HepG2 (cell line): ENCODE results near the gene WBP1. TPM values are rescaled to one million over a fixed set of nuclear protein-coding genes. Genes with fewer than 3 reads are reported as not detected.
A peak's percentile ranks its signal among the peaks of the same experiment; 100 is the strongest.

ENCODE experiments used
- ATAC-seq: fragments of 200-7000 bp; cut with Tn5 transposase; 3 replicates; pipeline ENCODE4 v1.9.1; 2020; ENCODE audit warnings: mild to moderate bottlenecking, moderate library complexity
- BruUV-seq: library from RNA; stranded (reverse); fragments of 400-500 nt; replicated peaks from 2 replicates; lab custom pipeline; 2021; lab: Mats Ljungman, UMichigan
- CTCF ChIA-PET: fragments of 300-600 bp; formaldehyde crosslinking; extraction: SDS; loops from one replicate; lab custom pipeline; 2021; ENCODE audit warnings: low total read pairs, inconsistent platforms, low intra/inter-chr PET ratio; lab: Yijun Ruan, JAX
- POLR2A ChIA-PET: fragments of 350-600 bp; sonication (Branson Sonifier 250); formaldehyde crosslinking; loops from one replicate; lab custom pipeline; 2020; ENCODE audit warnings: antibody characterized with exemption, inconsistent platforms; lab: Yijun Ruan, JAX
- DNase-seq: peaks from one replicate; pipeline ENCODE4 v3.0.0-alpha.2; 2015; ENCODE audit warnings: low spot score
- FAIRE-seq: peaks from 3 replicates; lab custom pipeline; 2011; peaks lifted over from hg19 to GRCh38; lab: Jason Lieb, UNC
- H2AFZ ChIP-seq: one replicate; pipeline ENCODE4 v1.6.1; 2011; ENCODE audit warnings: low read length, inconsistent platforms
- H3K27ac ChIP-seq: fragments of 300-600 bp; 3 replicates; pipeline ENCODE4 v1.8.0; 2011; ENCODE audit warnings: mixed run types, mild to moderate bottlenecking, mixed read lengths, low read length, inconsistent platforms; ENCODE audit not compliant: insufficient read depth; ENCODE audit errors: extremely low read length
- H3K27me3 ChIP-seq, 2 experiments: fragments of 200-600 bp in 1 of 2; 2 replicates in 1 of 2; 3 replicates in 1 of 2; pipeline versions ENCODE4 v1.6.0 to v1.8.0; 2011; ENCODE audit warnings: low read length in 2 of 2, mild to moderate bottlenecking in 2 of 2, moderate library complexity in 2 of 2, inconsistent platforms in 1 of 2; ENCODE audit not compliant: insufficient read depth in 2 of 2, control insufficient read depth in 1 of 2
- H3K36me3 ChIP-seq, 2 experiments: fragments of 200-600 bp in 1 of 2; replicated peaks in 1 of 2; 2 replicates in 1 of 2; 3 replicates in 1 of 2; pipeline versions ENCODE4 v1.5.1 to v1.8.0; 2011; ENCODE audit warnings: low read length in 2 of 2, inconsistent platforms in 1 of 2; ENCODE audit not compliant: insufficient read depth in 2 of 2, control insufficient read depth in 1 of 2
- H3K4me1 ChIP-seq: 2 replicates; pipeline ENCODE4 v1.5.1; 2012; ENCODE audit warnings: low read length, inconsistent platforms; ENCODE audit not compliant: insufficient read depth
- H3K4me2 ChIP-seq: 2 replicates; pipeline ENCODE4 v1.6.0; 2011; ENCODE audit warnings: low read depth, low read length, inconsistent platforms
- H3K4me3 ChIP-seq, 3 experiments: fragments of 200-600 bp in 1 of 3; sonication (generic), shearing (Covaris generic) in 1 of 3; replicated peaks in 1 of 3; 2 replicates each; pipeline ENCODE4 v1.5.1; 2011 to 2016; ENCODE audit warnings: low read length in 3 of 3, inconsistent platforms in 2 of 3, low read depth in 2 of 3, mild to moderate bottlenecking in 2 of 3, control low read depth in 1 of 3, mixed read lengths in 1 of 3; ENCODE audit not compliant: insufficient read depth in 1 of 3
- H3K79me2 ChIP-seq: one replicate; pipeline ENCODE4 v1.6.1; 2011; ENCODE audit warnings: low read length, inconsistent platforms; ENCODE audit not compliant: insufficient read depth
- H3K9ac ChIP-seq: 2 replicates; pipeline ENCODE4 v1.6.0; 2011; ENCODE audit warnings: mild to moderate bottlenecking, low read depth, low read length, inconsistent platforms; ENCODE audit not compliant: insufficient read depth
- H3K9me3 ChIP-seq: 2 replicates; pipeline ENCODE4 v1.5.1; 2012; ENCODE audit warnings: mild to moderate bottlenecking, low read length
- H4K20me1 ChIP-seq: 2 replicates; pipeline ENCODE4 v1.6.0; 2011; ENCODE audit warnings: inconsistent platforms, mild to moderate bottlenecking, low read length, moderate library complexity; ENCODE audit not compliant: insufficient read depth
- AGO2 ChIP-seq: fragments of 200-400 bp; formaldehyde crosslinking; optimal IDR thresholded peaks from 2 replicates; pipeline ENCODE3; 2017; ENCODE audit warnings: mild to moderate bottlenecking, low read depth, low read length, moderate library complexity
- CEBPG ChIP-seq: IDR thresholded peaks from 2 replicates; pipeline ENCODE4 v1.6.1; 2016
- FOSL2 ChIP-seq: sonication (generic); formaldehyde crosslinking; IDR thresholded peaks from 2 replicates; pipeline ENCODE4 v1.4.0; 2020; ENCODE audit warnings: missing genetic modification reagents
- HDAC2 ChIP-seq: sonication (generic); formaldehyde crosslinking; IDR thresholded peaks from 2 replicates; pipeline ENCODE4 v1.4.0; 2020; ENCODE audit warnings: missing genetic modification reagents
- HIVEP1 ChIP-seq: sonication (generic); formaldehyde crosslinking; IDR thresholded peaks from 2 replicates; pipeline ENCODE4 v1.4.0; 2020; ENCODE audit warnings: mild to moderate bottlenecking, missing genetic modification reagents
- KDM5B ChIP-seq: sonication (generic); formaldehyde crosslinking; IDR thresholded peaks from 2 replicates; pipeline ENCODE4 v1.4.0; 2020; ENCODE audit warnings: missing genetic modification reagents, mild to moderate bottlenecking, borderline replicate concordance
- MED1 ChIP-seq: sonication (generic); formaldehyde crosslinking; IDR thresholded peaks from 2 replicates; pipeline ENCODE4 v1.4.0; 2020; ENCODE audit warnings: missing genetic modification reagents
- NR2C2 ChIP-seq: sonication (generic); formaldehyde crosslinking; IDR thresholded peaks from 2 replicates; pipeline ENCODE4 v1.4.0; 2020; ENCODE audit warnings: missing genetic modification reagents, mild to moderate bottlenecking, moderate library complexity, borderline replicate concordance
- POLR2AphosphoS5 ChIP-seq: IDR thresholded peaks from 2 replicates; pipeline ENCODE4 v1.6.1; 2012; ENCODE audit warnings: low read depth, low read length
- POLR2G ChIP-seq: fragments of 200-400 bp; formaldehyde crosslinking; IDR thresholded peaks from 2 replicates; pipeline ENCODE4 v1.6.1; 2018; ENCODE audit warnings: mild to moderate bottlenecking, low read depth, low read length, moderate library complexity
- RAD21 ChIP-seq: fragments of 450-650 bp; formaldehyde crosslinking; IDR thresholded peaks from 2 replicates; pipeline ENCODE4 v1.5.0; 2020; ENCODE audit warnings: mild to moderate bottlenecking
- RBFOX2 ChIP-seq: fragments of 200-400 bp; formaldehyde crosslinking; IDR thresholded peaks from 2 replicates; pipeline ENCODE4 v1.6.1; 2017; ENCODE audit warnings: low read depth, mild to moderate bottlenecking, low read length
- REXO4 ChIP-seq: sonication (generic); formaldehyde crosslinking; IDR thresholded peaks from 2 replicates; pipeline ENCODE4 v1.8.0; 2022; ENCODE audit warnings: missing genetic modification reagents, mild to moderate bottlenecking, borderline replicate concordance
- ZBTB38 ChIP-seq: sonication (generic); formaldehyde crosslinking; IDR thresholded peaks from 2 replicates; pipeline ENCODE4 v1.5.1; 2020; ENCODE audit warnings: mild to moderate bottlenecking, missing genetic modification reagents
- ZNF207 ChIP-seq: fragments of 450-650 bp; IDR thresholded peaks from 2 replicates; pipeline ENCODE4 v1.6.1; 2016; ENCODE audit warnings: antibody characterized with exemption, borderline replicate concordance
- ZNF235 ChIP-seq: sonication (generic); formaldehyde crosslinking; IDR thresholded peaks from 2 replicates; pipeline ENCODE4 v1.8.1; 2023; ENCODE audit warnings: mild to moderate bottlenecking, missing genetic modification reagents, borderline replicate concordance
- ZNF616 ChIP-seq: sonication (generic); formaldehyde crosslinking; IDR thresholded peaks from 2 replicates; pipeline ENCODE4 v1.5.0; 2020; ENCODE audit warnings: low read depth, mild to moderate bottlenecking, missing genetic modification reagents
- ZNF83 ChIP-seq: sonication (generic); formaldehyde crosslinking; IDR thresholded peaks from 2 replicates; pipeline ENCODE4 v1.4.0; 2020; ENCODE audit warnings: missing genetic modification reagents, mild to moderate bottlenecking, borderline replicate concordance
- ZNF883 ChIP-seq: sonication (generic); formaldehyde crosslinking; IDR thresholded peaks from 2 replicates; pipeline ENCODE4 v1.5.1; 2020; ENCODE audit warnings: mild to moderate bottlenecking, missing genetic modification reagents; ENCODE audit errors: not compliant biosample characterization
- WGBS: methylation state at CpG from one replicate; pipeline ENCODE4 v1.1.6; 2017; ENCODE audit warnings: low lambda C conversion rate; 5-methylcytosine and 5-hydroxymethylcytosine counted together
- in situ Hi-C: cut with HindIII; loops from 2 replicates; pipeline ENCODE4 v1.10.0; 2017; ENCODE audit warnings: low pct_unique_long_range_greater_than_20kb; ENCODE audit not compliant: extremely low pct_ligation_motif_present
- intact Hi-C: fragments of 100-400 bp; cut with micrococcal nuclease; formaldehyde crosslinking; loops from one replicate; pipeline ENCODE4 v1.10.0; 2022; ENCODE audit not compliant: unreplicated experiment
- polyA plus RNA-seq, 8 experiments: library from polyadenylated mRNA; depleted of rRNA in 3 of 8; stranded (reverse) in 7 of 8; unstranded in 1 of 8; fragments of >200 nt; fragmentation: Illumina TruSeq in 4 of 8; extraction: Trizol in 4 of 8; gene quantifications; 2 replicates each; pipeline versions ENCODE4 v1.2.1 to v1.2.3, GENCODE V29; 2011 to 2016; ENCODE audit warnings: low read depth in 4 of 8, missing spikeins in 1 of 8, mixed read lengths in 1 of 8; ENCODE audit not compliant: insufficient read depth in 1 of 8
- total RNA-seq, 5 experiments: library from RNA; depleted of rRNA; stranded (reverse); fragments of >200 nt; fragmentation: Illumina TruSeq; extraction: Trizol; gene quantifications; 2 replicates each; pipeline ENCODE4 v1.2.3, GENCODE V29; 2016; ENCODE audit warnings: low read depth in 1 of 5
- TF ChIP-seq, protein P1 (sequence below): sonication (generic); formaldehyde crosslinking; IDR thresholded peaks from 2 replicates; pipeline ENCODE4 v1.5.1; 2020; ENCODE audit warnings: missing genetic modification reagents, mild to moderate bottlenecking, borderline replicate concordance
- TF ChIP-seq, protein P2 (sequence below): sonication (generic); formaldehyde crosslinking; IDR thresholded peaks from 2 replicates; pipeline ENCODE4 v1.4.0; 2020; ENCODE audit warnings: mild to moderate bottlenecking, missing genetic modification reagents

Gene WBP1
- total and polyA plus RNA-seq, 2 of the 13 experiments (the other 11 are each of a cell fraction or from before 2014, with no cell fraction given): 38.8 to 85.7 TPM

DNA sequence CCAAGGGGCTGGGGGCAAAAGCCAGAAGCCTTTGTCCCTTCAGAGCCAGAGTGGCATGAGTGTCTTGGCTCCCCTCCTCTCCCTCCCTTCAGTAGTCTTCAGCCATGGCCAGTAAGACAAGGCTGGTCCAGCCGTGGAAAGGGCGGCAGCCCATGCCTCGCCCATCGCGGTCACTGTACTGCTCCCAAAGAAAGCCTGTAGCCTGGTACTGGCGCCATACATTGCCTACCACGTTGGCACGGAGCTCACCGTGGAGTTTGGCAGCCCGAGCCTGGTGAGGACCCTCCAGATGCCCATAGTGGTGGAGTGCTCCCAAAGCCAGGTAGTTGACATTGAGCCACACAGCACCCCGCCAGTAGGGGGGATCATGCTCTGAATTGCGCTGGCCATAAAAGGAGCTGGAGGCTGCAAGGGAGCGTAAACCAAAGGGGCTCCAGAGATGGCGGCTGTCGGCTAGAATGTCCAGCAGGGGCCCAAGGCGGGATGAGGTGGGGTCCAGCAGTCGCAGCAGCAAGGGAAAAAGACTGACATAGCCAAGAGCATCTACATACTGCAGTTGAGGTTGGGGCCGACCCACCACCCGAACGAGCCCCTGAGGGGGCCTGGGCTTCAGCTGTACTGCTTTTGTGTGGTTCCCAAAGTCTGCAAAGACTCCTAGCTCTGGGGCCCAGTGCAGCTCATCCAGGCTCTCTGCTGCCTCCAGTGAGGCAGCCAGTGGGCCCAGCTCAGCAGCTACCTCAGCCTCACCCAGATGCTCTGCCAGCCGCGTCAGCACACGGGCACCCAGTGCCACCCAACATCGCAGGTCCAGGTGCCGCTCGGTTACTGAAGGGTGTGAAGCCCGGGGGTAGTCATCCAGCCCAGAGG lies 3.2 kb downstream of the WBP1 start:
- no peak overlapping the region for H2AFZ ChIP-seq
- 98% methylated on average over 14 of the region's 27 CpGs for WGBS
- no peak overlapping the region for H3K9ac ChIP-seq
- peaks cover 4% of the 10 kb centered on the region; the same call in 1 of the 2 replicates for H4K20me1 ChIP-seq
- intact Hi-C loops: no loop called here
- H3K4me2 ChIP-seq: no peak overlapping the region
- DNase-seq (peak; percentile 51), FAIRE-seq (no peak), ATAC-seq (no peak)
- H3K79me2 ChIP-seq: peaks cover 41% of the 10 kb centered on the region
- H3K27me3 ChIP-seq: no peaks in the 10 kb centered on the region; a peak in 1 of 5 replicates
- peaks cover 35% of the 10 kb centered on the region for H3K4me1 ChIP-seq
- no peak overlapping the region for H3K4me3 ChIP-seq
- no peaks in the 10 kb centered on the region for H3K9me3 ChIP-seq
- H3K27ac ChIP-seq: no peak overlapping the region
- no TSS peak for BruUV-seq
- H3K36me3 ChIP-seq: peaks cover 1 to 24% of the 10 kb centered on the region in 2 experiments
- in situ Hi-C loops: no loop called here
- POLR2A ChIA-PET: interaction anchor here (0.7 to 12.4 kb wide), 11 partner anchors 10 to 68 kb away, joined by 3 to 342 read pairs (median 6); partner anchors contain the start of genes AUP1, CCDC142, HTRA2 and MRPL53
- CTCF ChIA-PET: interaction anchor here (0.8 to 1.4 kb wide), 2 partner anchors 71 to 126 kb away, joined by 4 to 5 read pairs; no protein-coding TSS in a partner anchor
- peak; percentile 8 for TF ChIP-seq POLR2AphosphoS5
- TF ChIP-seq POLR2G: 0 out of 2 replicates have a peak, but pooled peaks have one; percentile 19
- 0 out of 2 replicates have a peak, but pooled peaks have one; percentile 41 for TF ChIP-seq ZNF83
- TF ChIP-seq ZNF616 (CRISPR knock-in tag): no peak
- peak; percentile 97 for TF ChIP-seq AGO2
- peak; percentile 81 for TF ChIP-seq ZBTB38 (CRISPR knock-in tag)
- TF ChIP-seq ZNF883 (CRISPR knock-in tag): peak; percentile 39
- 0 out of 2 replicates have a peak, but pooled peaks have one; percentile 24 for TF ChIP-seq NR2C2 (CRISPR knock-in tag)
- TF ChIP-seq KDM5B (CRISPR knock-in tag): 0 out of 2 replicates have a peak, but pooled peaks have one; percentile 33
- 0 out of 2 replicates have a peak, but pooled peaks have one; percentile 9 for TF ChIP-seq CEBPG
- TF ChIP-seq RAD21 (CRISPR knock-in tag): peak; percentile 55
- 0 out of 2 replicates have a peak, but pooled peaks have one; percentile 31 for TF ChIP-seq MED1 (CRISPR knock-in tag)
- peak; percentile 74 for TF ChIP-seq RBFOX2
- TF ChIP-seq, protein P1, sequence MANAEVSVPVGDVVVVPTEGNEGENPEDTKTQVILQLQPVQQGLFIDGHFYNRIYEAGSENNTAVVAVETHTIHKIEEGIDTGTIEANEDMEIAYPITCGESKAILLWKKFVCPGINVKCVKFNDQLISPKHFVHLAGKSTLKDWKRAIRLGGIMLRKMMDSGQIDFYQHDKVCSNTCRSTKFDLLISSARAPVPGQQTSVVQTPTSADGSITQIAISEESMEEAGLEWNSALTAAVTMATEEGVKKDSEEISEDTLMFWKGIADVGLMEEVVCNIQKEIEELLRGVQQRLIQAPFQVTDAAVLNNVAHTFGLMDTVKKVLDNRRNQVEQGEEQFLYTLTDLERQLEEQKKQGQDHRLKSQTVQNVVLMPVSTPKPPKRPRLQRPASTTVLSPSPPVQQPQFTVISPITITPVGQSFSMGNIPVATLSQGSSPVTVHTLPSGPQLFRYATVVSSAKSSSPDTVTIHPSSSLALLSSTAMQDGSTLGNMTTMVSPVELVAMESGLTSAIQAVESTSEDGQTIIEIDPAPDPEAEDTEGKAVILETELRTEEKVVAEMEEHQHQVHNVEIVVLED (CRISPR knock-in tag): 0 out of 2 replicates have a peak, but pooled peaks have one; percentile 39
- no peak for TF ChIP-seq HDAC2 (CRISPR knock-in tag)
- 0 out of 2 replicates have a peak, but pooled peaks have one; percentile 49 for TF ChIP-seq REXO4
- TF ChIP-seq FOSL2: 0 out of 2 replicates have a peak, but pooled peaks have one; percentile 21
- TF ChIP-seq HIVEP1 (CRISPR knock-in tag): peak; percentile 32; the same call in 1 of the 2 replicates
- TF ChIP-seq, protein P2, sequence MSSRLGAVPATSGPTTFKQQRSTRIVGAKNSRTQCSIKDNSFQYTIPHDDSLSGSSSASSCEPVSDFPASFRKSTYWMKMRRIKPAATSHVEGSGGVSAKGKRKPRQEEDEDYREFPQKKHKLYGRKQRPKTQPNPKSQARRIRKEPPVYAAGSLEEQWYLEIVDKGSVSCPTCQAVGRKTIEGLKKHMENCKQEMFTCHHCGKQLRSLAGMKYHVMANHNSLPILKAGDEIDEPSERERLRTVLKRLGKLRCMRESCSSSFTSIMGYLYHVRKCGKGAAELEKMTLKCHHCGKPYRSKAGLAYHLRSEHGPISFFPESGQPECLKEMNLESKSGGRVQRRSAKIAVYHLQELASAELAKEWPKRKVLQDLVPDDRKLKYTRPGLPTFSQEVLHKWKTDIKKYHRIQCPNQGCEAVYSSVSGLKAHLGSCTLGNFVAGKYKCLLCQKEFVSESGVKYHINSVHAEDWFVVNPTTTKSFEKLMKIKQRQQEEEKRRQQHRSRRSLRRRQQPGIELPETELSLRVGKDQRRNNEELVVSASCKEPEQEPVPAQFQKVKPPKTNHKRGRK (CRISPR knock-in tag): no peak
- TF ChIP-seq ZNF207: no peak
- 0 out of 2 replicates have a peak, but pooled peaks have one; percentile 40 for TF ChIP-seq ZNF235 (CRISPR knock-in tag)
